NCI-H446 treated with DMSO at 0.1 percent for 48 hours (cell line): Measurements from ENCODE around the gene FGGY.
"Not testable (repeated sequence)": the region's sequence is repeated elsewhere in the genome, so short reads cannot be mapped to it uniquely, and the experiment has no call there.

Source experiments
- DNase-seq: peaks from one replicate; lab custom pipeline; 2025; lab: John Stamatoyannopoulos, UW

FGGY gene

GRCh38 chr1:59350521-59350920 is 53.6 kb downstream of the FGGY start:
- no peak for DNase-seq

- DNase-seq: no peak
Observed at GRCh38 chr1:59352065-59352464, 55.2 kb downstream of the FGGY start.

- DNase-seq: no peak
Observed at GRCh38 chr1:59353453-59353852, 56.6 kb downstream of the FGGY start.

GRCh38 chr1:59354239-59354638 is 57.3 kb downstream of the FGGY start:
- not testable (repeated sequence) for DNase-seq

- peak; percentile 17 for DNase-seq
Observed at GRCh38 chr1:59354709-59355337, 57.9 kb downstream of the FGGY start.

GRCh38 chr1:59355361-59355760 is 58.5 kb downstream of the FGGY start:
- DNase-seq: no peak

- DNase-seq: no peak
Observed at GRCh38 chr1:59356627-59357026, 59.7 kb downstream of the FGGY start.

GRCh38 chr1:59357645-59358320 is 60.9 kb downstream of the FGGY start:
- no peak for DNase-seq

GRCh38 chr1:59359325-59359724 is 62.4 kb downstream of the FGGY start:
- no peak for DNase-seq

- no peak for DNase-seq
Observed at GRCh38 chr1:59360170-59360569, 63.3 kb downstream of the FGGY start.

GRCh38 chr1:59360729-59361128 is 63.8 kb downstream of the FGGY start:
- no peak for DNase-seq

- no peak for DNase-seq
Observed at GRCh38 chr1:59361766-59362165, 64.9 kb downstream of the FGGY start.

- DNase-seq: peak; percentile 14
Observed at GRCh38 chr1:59364037-59364436, 67.1 kb downstream of the FGGY start.

GRCh38 chr1:59366346-59366745 is 69.5 kb downstream of the FGGY start:
- DNase-seq: no peak

GRCh38 chr1:59367301-59368007 is 70.6 kb downstream of the FGGY start:
- DNase-seq: no peak

- no peak for DNase-seq
Observed at GRCh38 chr1:59368008-59368670, 71.2 kb downstream of the FGGY start.

- no peak for DNase-seq
Observed at GRCh38 chr1:59375321-59376220, 78.7 kb downstream of the FGGY start.

GRCh38 chr1:59377350-59377904 is 80.5 kb downstream of the FGGY start:
- no peak for DNase-seq

GRCh38 chr1:59378621-59379370 is 81.9 kb downstream of the FGGY start:
- DNase-seq: no peak

GRCh38 chr1:59379371-59379728 is 82.5 kb downstream of the FGGY start:
- DNase-seq: no peak

- peak; percentile 35 for DNase-seq
Observed at GRCh38 chr1:59383963-59384362, 87.1 kb downstream of the FGGY start.
